ENCODE results near the gene CHRND. TPM values are rescaled to one million over a fixed set of nuclear protein-coding genes. Genes with fewer than 3 reads are reported as not detected.
A peak's percentile ranks its signal among the peaks of the same experiment; 100 is the strongest.
"Not testable (repeated sequence)": the region's sequence is repeated elsewhere in the genome, so short reads cannot be mapped to it uniquely, and the experiment has no call there.

The CHRND gene
- total and polyA plus RNA-seq, 5 experiments from 2014 or later: not detected

DNA sequence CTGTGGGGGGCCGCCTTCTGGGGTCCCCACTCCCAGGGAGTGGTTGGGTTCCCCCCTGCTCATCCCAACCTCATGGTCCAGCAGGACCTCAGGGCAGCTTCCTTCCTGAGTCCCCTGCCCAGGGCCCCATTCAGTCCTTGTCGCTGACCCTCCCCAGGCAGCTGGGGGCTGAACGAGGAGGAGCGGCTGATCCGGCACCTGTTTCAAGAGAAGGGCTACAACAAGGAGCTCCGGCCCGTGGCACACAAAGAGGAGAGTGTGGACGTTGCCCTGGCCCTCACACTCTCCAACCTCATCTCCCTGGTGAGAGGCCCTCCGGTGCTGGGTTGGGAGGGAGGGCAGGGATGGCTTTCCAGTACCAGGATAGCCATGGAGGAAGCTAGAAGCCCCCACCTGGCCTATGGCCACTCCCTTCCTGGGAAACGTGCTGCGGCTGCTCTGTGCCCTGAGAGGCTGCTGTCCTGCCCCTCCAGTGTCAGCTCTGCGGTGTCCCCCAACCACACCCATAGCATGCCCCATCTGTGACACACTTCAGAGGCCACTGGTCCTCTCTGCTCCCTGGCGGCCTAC lies 497 bp downstream of the CHRND start:
- H3K36me3 Mint-ChIP-seq: peaks cover 0 to 2% (median 0%) of the 10 kb centered on the region in 3 donors
- DNase-seq: peak in 1 of 10 donors; percentile 43
- POLR2A ChIA-PET: no interaction called here
- H3K9me3 Mint-ChIP-seq: no peaks in the 10 kb centered on the region
- H3K27ac Mint-ChIP-seq: peak overlapping the region in 1 of 10 donors; percentile 33
- H3K27me3 Mint-ChIP-seq: peaks cover 9 to 65% (median 39%) of the 10 kb centered on the region in 5 donors
- no peak for ATAC-seq
- H3K4me1 Mint-ChIP-seq: peaks cover 13 to 26% (median 23%) of the 10 kb centered on the region in 4 donors
- peak overlapping the region in 1 of 10 donors; percentile 33 for H3K4me3 Mint-ChIP-seq

GRCh38 chr2:232527905-232528470 lies 2.0 kb downstream of the CHRND start:
- peaks cover 0 to 2% (median 0%) of the 10 kb centered on the region in 3 donors for H3K36me3 Mint-ChIP-seq
- H3K27me3 Mint-ChIP-seq: peaks cover 8 to 60% (median 37%) of the 10 kb centered on the region in 5 donors

DNA sequence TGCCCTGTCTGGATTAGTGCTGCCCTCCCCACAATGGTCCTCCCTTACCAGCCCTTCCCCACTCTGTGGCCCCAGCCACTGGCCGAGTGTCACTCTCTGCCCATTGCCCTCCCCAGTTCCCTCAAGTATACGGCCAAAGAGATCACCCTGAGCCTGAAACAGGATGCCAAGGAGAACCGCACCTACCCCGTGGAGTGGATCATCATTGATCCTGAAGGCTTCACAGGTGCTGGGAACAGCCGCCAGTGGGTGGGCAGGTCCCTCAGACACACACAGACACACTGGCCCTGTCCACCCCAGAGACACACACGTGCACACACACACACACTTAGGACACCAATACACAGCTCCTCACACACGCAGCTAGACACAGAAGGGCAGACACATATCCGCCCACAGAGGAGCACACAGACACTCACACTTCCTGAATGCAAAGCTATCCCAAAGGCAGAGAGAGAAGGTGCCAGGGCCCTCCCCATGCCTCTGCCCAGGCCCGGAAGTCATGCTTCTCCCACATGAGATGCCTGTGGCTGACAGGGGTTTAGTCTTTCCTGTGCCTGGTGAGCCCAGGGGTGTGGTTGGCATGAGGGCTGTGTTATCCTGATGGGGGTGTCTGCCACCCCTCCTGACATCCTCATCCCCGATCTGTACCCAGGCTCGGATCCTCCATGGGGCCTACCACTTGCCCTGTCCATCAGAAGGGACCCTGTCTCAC lies 2.9 kb downstream of the CHRND start:
- H3K9me3 Mint-ChIP-seq: no peaks in the 10 kb centered on the region
- H3K36me3 Mint-ChIP-seq: no peaks in the 10 kb centered on the region
- POLR2A ChIA-PET: no interaction called here
- ATAC-seq: peak; percentile 61 to 69
- H3K4me1 Mint-ChIP-seq: peaks cover 8 to 21% (median 16%) of the 10 kb centered on the region in 4 donors
- DNase-seq: peak in 1 of 10 donors; percentile 6
- H3K4me3 Mint-ChIP-seq: peak overlapping the region in 7 of 10 donors; percentile 9 to 67 (median 31)
- peaks cover 6 to 63% (median 33%) of the 10 kb centered on the region in 5 donors for H3K27me3 Mint-ChIP-seq
- peak overlapping the region in 8 of 10 donors; percentile 18 to 70 (median 42) for H3K27ac Mint-ChIP-seq

More at GRCh38 chr2:232527905-232528470, 2.0 kb downstream of the CHRND start:
- Mint-ChIP-seq H3K27ac (peak overlapping the region in 3 of 10 donors; percentile 29 to 70 (median 47)), H3K4me3 (peak overlapping the region in 3 of 10 donors; percentile 45 to 67 (median 47)), H3K4me1 (peaks cover 11 to 25% (median 20%) of the 10 kb centered on the region in 4 donors), H3K9me3 (no peaks in the 10 kb centered on the region)
- POLR2A ChIA-PET: no interaction called here
- DNase-seq (no peak), ATAC-seq (no peak)

- H3K36me3 Mint-ChIP-seq: no peaks in the 10 kb centered on the region
- peaks cover 8 to 17% (median 14%) of the 10 kb centered on the region in 4 donors for H3K4me1 Mint-ChIP-seq
- ATAC-seq (no peak), DNase-seq (peak in 1 of 10 donors; percentile 53)
- peak overlapping the region in 1 of 10 donors; percentile 62 for H3K27ac Mint-ChIP-seq
- peaks cover 5 to 57% (median 26%) of the 10 kb centered on the region in 5 donors for H3K27me3 Mint-ChIP-seq
- H3K4me3 Mint-ChIP-seq: no peak overlapping the region
- POLR2A ChIA-PET: no interaction called here
- H3K9me3 Mint-ChIP-seq: no peaks in the 10 kb centered on the region
These were observed 4.0 kb downstream of the CHRND start for GRCh38 chr2:232529806-232530547.

DNA sequence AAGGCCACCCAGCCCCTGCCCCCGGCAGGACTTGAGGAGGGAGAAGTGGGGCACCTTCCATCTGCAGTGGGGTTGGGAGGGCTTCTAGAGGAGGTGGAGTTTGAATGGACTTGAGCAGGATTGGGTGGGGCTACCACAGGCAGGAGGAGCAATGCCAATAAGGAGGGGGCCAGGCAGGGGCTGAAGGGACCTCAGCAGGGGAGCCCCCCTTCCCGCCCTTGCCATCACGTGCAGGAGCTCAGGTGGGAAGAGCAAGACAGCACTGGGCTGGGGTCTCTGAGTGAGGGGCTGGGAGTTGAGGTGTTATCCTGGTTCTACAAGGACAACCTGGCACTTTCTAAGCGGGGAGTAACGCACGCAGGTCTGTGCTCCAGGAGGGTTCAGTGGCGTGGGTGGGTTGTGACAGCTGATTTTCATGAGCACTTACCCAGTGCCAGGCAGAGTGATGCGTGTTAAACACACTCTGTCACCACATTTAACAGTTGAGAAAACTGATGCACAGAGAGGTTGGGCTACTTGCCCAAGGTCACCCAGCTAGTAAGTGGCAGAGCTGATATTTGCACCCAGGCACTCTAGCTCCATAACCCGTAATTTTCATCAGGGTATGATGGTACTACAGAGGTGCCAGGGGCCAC lies 4.8 kb downstream of the CHRND start:
- Mint-ChIP-seq H3K27ac (no peak overlapping the region), H3K36me3 (no peaks in the 10 kb centered on the region), H3K9me3 (no peaks in the 10 kb centered on the region), H3K4me1 (peaks cover 8 to 17% (median 14%) of the 10 kb centered on the region in 4 donors), H3K4me3 (no peak overlapping the region), H3K27me3 (peaks cover 5 to 57% (median 26%) of the 10 kb centered on the region in 5 donors)
- POLR2A ChIA-PET: no interaction called here
- ATAC-seq (no peak), DNase-seq (no peak)

- no peaks in the 10 kb centered on the region for H3K9me3 Mint-ChIP-seq
- ATAC-seq (no peak), DNase-seq (no peak)
- peaks cover 10 to 17% (median 14%) of the 10 kb centered on the region in 4 donors for H3K4me1 Mint-ChIP-seq
- H3K4me3 Mint-ChIP-seq: no peak overlapping the region
- H3K36me3 Mint-ChIP-seq: no peaks in the 10 kb centered on the region
- POLR2A ChIA-PET: no interaction called here
- H3K27me3 Mint-ChIP-seq: peaks cover 7 to 41% (median 18%) of the 10 kb centered on the region in 5 donors
- H3K27ac Mint-ChIP-seq: no peak overlapping the region
These were observed 6.5 kb downstream of the CHRND start for GRCh38 chr2:232532419-232532818.

GRCh38 chr2:232532821-232533220 lies 6.9 kb downstream of the CHRND start:
- H3K4me3 Mint-ChIP-seq, H3K27ac Mint-ChIP-seq, DNase-seq, ATAC-seq, POLR2A ChIA-PET, H3K36me3 Mint-ChIP-seq, H3K9me3 Mint-ChIP-seq: not testable (repeated sequence)
- peaks cover 7 to 41% (median 16%) of the 10 kb centered on the region in 5 donors for H3K27me3 Mint-ChIP-seq
- H3K4me1 Mint-ChIP-seq: peaks cover 10 to 15% (median 13%) of the 10 kb centered on the region in 4 donors

DNA sequence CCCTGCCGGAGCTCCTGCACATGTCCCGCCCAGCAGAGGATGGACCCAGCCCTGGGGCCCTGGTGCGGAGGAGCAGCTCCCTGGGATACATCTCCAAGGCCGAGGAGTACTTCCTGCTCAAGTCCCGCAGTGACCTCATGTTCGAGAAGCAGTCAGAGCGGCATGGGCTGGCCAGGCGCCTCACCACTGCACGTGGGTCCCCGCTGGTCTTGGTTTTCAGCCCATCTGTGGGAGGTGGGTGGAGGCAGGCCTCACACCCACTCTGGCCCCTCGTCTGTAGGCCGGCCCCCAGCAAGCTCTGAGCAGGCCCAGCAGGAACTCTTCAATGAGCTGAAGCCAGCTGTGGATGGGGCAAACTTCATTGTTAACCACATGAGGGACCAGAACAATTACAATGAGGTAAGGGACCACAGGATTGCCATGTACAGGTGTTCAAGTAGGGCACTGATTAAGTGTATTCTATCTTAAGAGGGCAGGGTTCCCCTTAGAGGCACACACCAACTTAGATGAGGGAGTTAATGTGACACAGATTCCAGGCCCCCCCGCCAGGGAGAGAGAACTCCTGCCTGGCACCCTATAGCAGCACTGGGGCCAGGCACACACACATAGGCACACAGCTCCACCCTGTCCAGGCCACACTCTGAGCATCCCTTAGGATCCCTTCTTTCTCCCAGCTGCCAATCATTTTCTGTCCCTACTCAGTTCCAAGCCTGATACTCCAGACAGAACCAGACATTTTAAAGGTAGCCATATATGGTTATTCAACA lies 8.2 kb downstream of the CHRND start:
- no peak overlapping the region for H3K27ac Mint-ChIP-seq

DNA sequence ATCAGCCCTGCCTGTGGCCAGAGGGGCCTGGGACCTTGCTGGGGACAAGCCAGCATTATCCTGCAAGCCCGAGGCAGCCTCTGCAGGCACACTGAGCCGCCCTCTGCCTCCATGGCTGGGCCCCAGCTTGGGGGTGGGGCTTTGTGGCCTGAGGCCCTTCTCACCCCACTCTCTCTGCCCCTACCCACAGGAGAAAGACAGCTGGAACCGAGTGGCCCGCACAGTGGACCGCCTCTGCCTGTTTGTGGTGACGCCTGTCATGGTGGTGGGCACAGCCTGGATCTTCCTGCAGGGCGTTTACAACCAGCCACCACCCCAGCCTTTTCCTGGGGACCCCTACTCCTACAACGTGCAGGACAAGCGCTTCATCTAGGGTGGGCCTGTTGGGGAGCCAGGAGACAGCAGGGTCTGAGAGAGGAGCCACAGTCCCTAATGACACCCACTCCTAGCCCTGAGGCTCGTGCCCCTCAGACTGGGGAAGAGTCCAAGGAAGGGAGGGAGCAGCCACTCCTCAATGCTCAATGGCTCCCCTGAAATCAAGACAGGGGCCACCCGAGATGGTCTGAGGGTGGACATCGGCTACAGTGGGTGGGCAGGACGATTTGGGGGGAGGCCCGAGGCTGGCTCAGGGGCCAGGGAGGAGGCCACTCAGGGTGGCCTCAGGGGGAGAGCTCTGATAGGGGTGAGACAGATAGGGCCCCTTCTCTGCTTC lies 9.1 kb downstream of the CHRND start:
- DNase-seq (no peak), ATAC-seq (no peak)
- H3K4me3 Mint-ChIP-seq: no peak overlapping the region
- no peaks in the 10 kb centered on the region for H3K9me3 Mint-ChIP-seq
- no peaks in the 10 kb centered on the region for H3K36me3 Mint-ChIP-seq
- no peak overlapping the region for H3K27ac Mint-ChIP-seq
- H3K4me1 Mint-ChIP-seq: peaks cover 5 to 14% (median 9%) of the 10 kb centered on the region in 4 donors
- POLR2A ChIA-PET: no interaction called here
- peaks cover 3 to 24% (median 7%) of the 10 kb centered on the region in 5 donors for H3K27me3 Mint-ChIP-seq

More for the DNA sequence above, 8.2 kb downstream of the CHRND start:
- Mint-ChIP-seq H3K27me3 (peaks cover 3 to 28% (median 7%) of the 10 kb centered on the region in 5 donors), H3K4me1 (peaks cover 5 to 14% (median 10%) of the 10 kb centered on the region in 4 donors), H3K9me3 (no peaks in the 10 kb centered on the region), H3K36me3 (no peaks in the 10 kb centered on the region), H3K4me3 (no peak overlapping the region)
- DNase-seq: no peak
- POLR2A ChIA-PET: no interaction called here
- no peak for ATAC-seq

GRCh38 chr2:232535761-232536530 lies 10.0 kb downstream of the CHRND start:
- H3K36me3 Mint-ChIP-seq: no peaks in the 10 kb centered on the region
- H3K4me3 Mint-ChIP-seq: no peak overlapping the region
- H3K27me3 Mint-ChIP-seq: peaks cover 0 to 15% (median 7%) of the 10 kb centered on the region in 5 donors
- DNase-seq (no peak), ATAC-seq (no peak)
- POLR2A ChIA-PET: interaction anchor here (0.9 kb wide), 1 partner anchor 14 kb away, joined by 3 read pairs; the partner anchor contains the start of genes EIF4E2 and TIGD1
- H3K4me1 Mint-ChIP-seq: peaks cover 5 to 20% (median 10%) of the 10 kb centered on the region in 4 donors
- no peak overlapping the region for H3K27ac Mint-ChIP-seq
- no peaks in the 10 kb centered on the region for H3K9me3 Mint-ChIP-seq
